Activated naive CD4-positive, alpha-beta T cell treated with anti-CD3 and anti-CD28 coated beads, Interleukin-2, amount 10 ng/mL, durations not matched to agents 7 days and 5 days (primary cell): ENCODE data around the gene B4GALNT4.
"Not testable (repeated sequence)": the region's sequence is repeated elsewhere in the genome, so short reads cannot be mapped to it uniquely, and the experiment has no call there.

ENCODE experiments used
- CTCF ChIA-PET: fragments of 350-600 bp; sonication (Branson Sonifier 250); formaldehyde crosslinking; loops from one replicate; lab custom pipeline; 2021; ENCODE audit warnings: antibody characterized with exemption; lab: Charles Lee
- DNase-seq: peaks from one replicate; pipeline ENCODE4 v3.0.0-alpha.2; 2020
- H3K27ac Mint-ChIP-seq: one replicate; pipeline ENCODE4 v1.8.0; 2021; ENCODE audit warnings: mild to moderate bottlenecking, moderate library complexity, mixed read lengths
- H3K27me3 Mint-ChIP-seq: one replicate; pipeline ENCODE4 v1.8.0; 2021; ENCODE audit warnings: mild to moderate bottlenecking, mixed read lengths
- H3K36me3 Mint-ChIP-seq: one replicate; pipeline ENCODE4 v1.8.0; 2021; ENCODE audit warnings: mixed read lengths
- H3K4me1 Mint-ChIP-seq: one replicate; pipeline ENCODE4 v1.8.0; 2021; ENCODE audit warnings: mixed read lengths
- H3K4me3 Mint-ChIP-seq: one replicate; pipeline ENCODE4 v1.8.0; 2021; ENCODE audit warnings: mild to moderate bottlenecking, moderate library complexity, mixed read lengths
- H3K9me3 Mint-ChIP-seq: one replicate; pipeline ENCODE4 v1.8.0; 2021; ENCODE audit warnings: mixed read lengths

The B4GALNT4 gene

DNA sequence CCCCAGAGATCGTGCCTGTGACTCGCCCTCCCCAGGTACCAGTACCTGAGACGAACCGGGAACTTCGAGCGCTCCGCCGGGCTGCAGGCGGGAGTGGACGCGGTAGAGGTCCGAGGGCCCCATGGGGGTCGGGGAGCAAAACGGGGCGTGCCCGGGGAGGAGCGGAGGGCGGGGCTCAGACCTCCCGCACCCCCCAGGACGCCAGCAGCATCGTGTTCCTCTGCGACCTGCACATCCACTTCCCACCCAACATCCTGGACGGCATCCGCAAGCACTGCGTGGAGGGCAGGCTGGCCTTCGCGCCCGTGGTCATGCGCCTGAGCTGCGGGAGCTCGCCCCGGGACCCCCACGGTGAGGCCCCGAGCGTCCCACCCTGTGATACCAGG, 10.8 kb downstream of the B4GALNT4 start:
- CTCF ChIA-PET = no interaction called here
- Mint-ChIP-seq H3K4me3 (no peak overlapping the region), H3K36me3 (no peaks in the 10 kb centered on the region), H3K27ac (no peak overlapping the region), H3K9me3 (peaks cover 2% of the 10 kb centered on the region), H3K27me3 (peaks cover 32% of the 10 kb centered on the region), H3K4me1 (peaks cover 4% of the 10 kb centered on the region)
- DNase-seq = no peak

DNA sequence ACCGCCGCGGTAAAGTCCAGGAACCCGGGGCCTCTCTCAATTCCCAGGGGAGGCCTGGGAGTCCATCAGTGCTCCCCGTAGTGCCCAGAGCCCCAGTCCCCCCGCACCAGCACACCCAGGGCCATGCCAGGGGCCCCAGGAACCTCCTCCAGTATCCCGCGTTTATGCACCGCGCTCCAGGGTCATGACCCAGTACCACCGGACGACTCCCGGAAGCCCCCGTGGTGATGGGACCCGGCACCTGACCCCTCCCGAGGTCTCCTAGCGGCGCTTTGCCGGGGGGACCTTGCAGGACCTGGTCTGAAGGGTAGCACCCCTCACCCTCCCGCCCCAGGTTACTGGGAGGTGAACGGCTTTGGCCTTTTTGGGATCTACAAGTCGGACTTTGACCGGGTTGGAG, 11.2 kb downstream of the B4GALNT4 start:
- DNase-seq = no peak
- peaks cover 32% of the 10 kb centered on the region for H3K27me3 Mint-ChIP-seq
- peaks cover 2% of the 10 kb centered on the region for H3K9me3 Mint-ChIP-seq
- H3K27ac Mint-ChIP-seq = no peak overlapping the region
- no peak overlapping the region for H3K4me3 Mint-ChIP-seq
- H3K4me1 Mint-ChIP-seq = peaks cover 4% of the 10 kb centered on the region
- CTCF ChIA-PET = no interaction called here
- no peaks in the 10 kb centered on the region for H3K36me3 Mint-ChIP-seq

DNA sequence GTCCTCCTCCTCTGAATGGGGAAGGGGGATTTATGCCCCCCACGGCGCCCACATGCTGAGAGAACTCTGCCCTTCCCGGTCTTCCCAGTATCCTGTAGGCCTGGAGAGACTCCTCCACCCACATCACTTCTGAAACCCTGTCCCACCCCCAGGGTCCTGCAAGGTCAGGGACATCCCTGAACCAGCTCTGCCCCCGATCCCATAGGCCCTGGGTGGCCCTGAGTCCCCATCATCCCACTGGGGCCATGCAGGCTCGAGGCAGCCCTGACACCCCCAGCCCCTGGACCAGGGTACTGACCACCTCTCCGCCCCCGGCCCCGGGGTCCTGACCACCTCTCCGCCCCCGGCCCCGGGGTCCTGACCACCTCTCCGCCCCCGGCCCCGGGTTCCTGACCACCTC, 11.7 kb downstream of the B4GALNT4 start:
- peaks cover 33% of the 10 kb centered on the region for H3K27me3 Mint-ChIP-seq
- H3K4me1 Mint-ChIP-seq = peaks cover 4% of the 10 kb centered on the region
- CTCF ChIA-PET = no interaction called here
- peaks cover 2% of the 10 kb centered on the region for H3K9me3 Mint-ChIP-seq
- no peak overlapping the region for H3K27ac Mint-ChIP-seq
- H3K36me3 Mint-ChIP-seq = no peaks in the 10 kb centered on the region
- no peak for DNase-seq
- H3K4me3 Mint-ChIP-seq = no peak overlapping the region

DNA sequence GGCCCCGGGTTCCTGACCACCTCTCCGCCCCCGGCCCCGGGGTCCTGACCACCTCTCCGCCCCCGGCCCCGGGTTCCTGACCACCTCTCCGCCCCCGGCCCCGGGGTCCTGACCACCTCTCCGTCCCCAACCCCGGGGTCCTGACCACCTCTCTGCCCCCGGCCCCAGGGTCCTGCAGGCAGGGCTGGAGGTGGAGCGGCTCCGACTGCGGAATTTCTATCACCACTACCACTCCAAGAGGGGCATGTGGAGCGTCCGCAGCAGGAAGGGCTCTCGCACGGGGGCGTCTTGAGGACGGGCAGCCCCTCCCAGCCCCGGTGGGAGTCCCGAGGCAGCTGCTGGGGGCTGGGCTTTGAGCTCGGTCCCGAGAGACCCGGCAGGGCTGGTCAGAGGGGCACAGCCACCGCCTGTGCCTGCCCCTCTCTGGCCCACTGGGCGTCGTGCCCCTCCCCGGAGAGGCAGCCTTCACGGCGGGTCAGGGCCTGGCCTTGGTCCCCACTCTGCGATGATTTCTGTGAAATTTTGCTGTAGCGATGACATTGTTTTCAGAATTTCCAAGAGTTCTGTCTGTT, 12.3 kb downstream of the B4GALNT4 start:
- H3K4me1 Mint-ChIP-seq = peaks cover 4% of the 10 kb centered on the region
- no peak overlapping the region for H3K4me3 Mint-ChIP-seq
- CTCF ChIA-PET = no interaction called here
- H3K27me3 Mint-ChIP-seq = peaks cover 35% of the 10 kb centered on the region
- H3K27ac Mint-ChIP-seq = no peak overlapping the region
- H3K9me3 Mint-ChIP-seq = peaks cover 3% of the 10 kb centered on the region
- H3K36me3 Mint-ChIP-seq = no peaks in the 10 kb centered on the region
- no peak for DNase-seq

DNA sequence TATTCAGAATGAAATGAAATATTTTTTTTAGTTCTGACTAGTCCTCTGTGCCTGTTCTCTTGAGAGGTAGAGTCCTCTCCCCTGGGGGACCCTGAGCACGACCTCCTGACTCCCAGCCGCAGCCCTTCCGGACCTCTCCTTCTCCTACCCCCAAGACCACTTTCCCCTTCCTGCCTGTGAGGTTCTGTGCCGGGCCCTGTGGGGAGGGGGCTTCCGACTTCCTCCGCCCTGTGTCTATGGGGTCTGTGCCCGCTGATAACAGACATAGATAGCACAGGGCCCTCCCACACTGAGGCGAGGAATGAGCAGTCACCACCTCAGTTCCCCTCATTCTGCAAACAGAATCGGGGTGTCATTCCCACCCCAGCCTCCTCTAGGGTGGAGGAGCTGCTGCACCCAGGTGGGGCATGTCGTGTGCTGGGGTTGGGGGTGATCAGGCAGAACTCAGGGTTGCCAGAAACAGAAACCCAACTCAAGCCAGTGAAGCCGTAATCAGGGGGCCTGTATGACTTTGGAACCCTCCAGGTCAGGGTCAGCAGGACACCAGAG, 12.9 kb downstream of the B4GALNT4 start:
- Mint-ChIP-seq H3K27me3 (peaks cover 35% of the 10 kb centered on the region), H3K36me3 (no peaks in the 10 kb centered on the region), H3K4me3 (no peak overlapping the region), H3K9me3 (peaks cover 6% of the 10 kb centered on the region), H3K4me1 (peaks cover 4% of the 10 kb centered on the region), H3K27ac (peak overlapping the region; percentile 42)
- CTCF ChIA-PET = no interaction called here
- DNase-seq = no peak

DNA sequence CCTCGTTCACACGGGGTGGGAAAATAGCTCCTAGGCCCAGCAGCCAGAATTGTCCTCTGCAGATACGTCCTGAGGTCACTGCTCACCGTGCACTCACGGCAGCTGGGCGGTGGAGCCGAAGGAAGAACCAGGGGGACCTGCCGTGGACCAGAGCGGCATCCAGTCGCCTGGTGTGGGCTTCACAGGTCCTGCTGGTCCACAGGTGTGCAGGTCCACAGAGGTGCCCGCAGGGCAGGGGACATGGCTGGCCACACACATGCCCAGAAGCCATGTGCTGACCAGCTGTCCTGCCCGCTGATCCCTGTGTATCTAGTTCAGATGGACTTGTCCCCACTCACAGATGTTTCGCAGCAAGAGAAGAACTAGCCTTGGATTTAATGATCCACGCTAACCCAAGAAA, 14.1 kb downstream of the B4GALNT4 start:
- H3K9me3 Mint-ChIP-seq = peaks cover 8% of the 10 kb centered on the region
- H3K27ac Mint-ChIP-seq = no peak overlapping the region
- peaks cover 35% of the 10 kb centered on the region for H3K27me3 Mint-ChIP-seq
- CTCF ChIA-PET = no interaction called here
- no peaks in the 10 kb centered on the region for H3K36me3 Mint-ChIP-seq
- DNase-seq = no peak
- peaks cover 4% of the 10 kb centered on the region for H3K4me1 Mint-ChIP-seq
- no peak overlapping the region for H3K4me3 Mint-ChIP-seq

DNA sequence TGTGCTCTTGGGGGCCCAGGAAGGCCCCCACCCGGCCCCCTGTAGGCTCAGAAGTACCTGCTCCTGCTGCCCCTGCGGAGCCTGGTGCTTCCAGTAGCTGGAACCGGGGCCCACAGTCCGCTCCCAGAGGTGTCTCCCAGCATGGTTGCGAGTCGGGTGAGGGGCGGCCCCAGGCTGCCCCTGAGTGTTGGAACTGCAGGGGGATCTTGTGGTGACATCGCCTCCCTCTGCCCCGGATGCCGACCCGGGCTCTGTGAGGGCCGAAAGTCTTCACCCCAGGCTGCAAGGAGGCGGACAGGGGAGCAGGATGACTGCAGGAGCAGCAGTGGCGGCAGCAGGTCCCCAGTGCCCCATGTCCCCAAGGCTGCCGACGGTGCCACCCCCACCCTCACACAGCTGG, 15.2 kb downstream of the B4GALNT4 start:
- H3K36me3 Mint-ChIP-seq = no peaks in the 10 kb centered on the region
- no peak overlapping the region for H3K4me3 Mint-ChIP-seq
- DNase-seq = no peak
- peaks cover 4% of the 10 kb centered on the region for H3K4me1 Mint-ChIP-seq
- peaks cover 8% of the 10 kb centered on the region for H3K9me3 Mint-ChIP-seq
- CTCF ChIA-PET = no interaction called here
- no peak overlapping the region for H3K27ac Mint-ChIP-seq
- H3K27me3 Mint-ChIP-seq = peaks cover 33% of the 10 kb centered on the region

DNA sequence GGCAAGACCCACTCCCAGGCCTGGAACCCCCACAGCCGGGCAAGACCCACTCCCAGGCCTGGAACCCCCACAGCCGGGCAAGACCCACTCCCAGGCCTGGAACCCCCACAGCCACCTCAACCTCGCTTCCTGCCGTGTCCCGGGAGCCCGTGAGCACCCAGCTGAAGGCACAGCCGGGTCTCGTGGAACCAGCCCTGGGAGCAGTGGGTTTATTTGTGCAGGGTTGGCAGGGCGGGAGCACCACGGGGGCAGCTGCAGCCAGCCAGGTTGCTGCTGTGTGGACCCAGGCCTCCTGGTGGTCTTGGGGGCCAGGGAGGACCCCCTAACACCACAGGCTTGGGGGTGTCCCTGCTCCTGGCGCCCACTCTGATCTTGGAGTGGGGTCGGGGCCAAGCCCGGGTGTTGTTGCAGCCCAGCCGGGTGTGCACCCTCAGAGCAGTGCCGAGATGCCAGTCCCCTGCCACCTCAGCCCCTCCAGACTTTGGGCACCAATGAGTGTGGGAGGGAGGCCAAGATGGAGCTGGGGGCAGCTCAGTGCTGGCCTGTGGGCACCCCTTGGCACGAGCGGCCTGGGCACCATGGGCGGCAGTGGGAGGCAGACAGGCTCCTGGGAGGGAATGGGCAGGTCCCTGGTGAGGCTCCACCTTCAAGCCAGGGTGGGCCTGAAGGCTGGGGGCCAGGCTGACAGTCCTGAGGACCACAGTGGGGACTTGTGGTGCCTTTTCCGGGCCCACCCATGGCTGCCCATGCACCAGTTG, 16.5 kb downstream of the B4GALNT4 start:
- H3K27ac Mint-ChIP-seq = no peak overlapping the region
- no peaks in the 10 kb centered on the region for H3K36me3 Mint-ChIP-seq
- no peak overlapping the region for H3K4me3 Mint-ChIP-seq
- peaks cover 4% of the 10 kb centered on the region for H3K4me1 Mint-ChIP-seq
- no peak for DNase-seq
- CTCF ChIA-PET = no interaction called here
- peaks cover 8% of the 10 kb centered on the region for H3K9me3 Mint-ChIP-seq
- peaks cover 33% of the 10 kb centered on the region for H3K27me3 Mint-ChIP-seq

DNA sequence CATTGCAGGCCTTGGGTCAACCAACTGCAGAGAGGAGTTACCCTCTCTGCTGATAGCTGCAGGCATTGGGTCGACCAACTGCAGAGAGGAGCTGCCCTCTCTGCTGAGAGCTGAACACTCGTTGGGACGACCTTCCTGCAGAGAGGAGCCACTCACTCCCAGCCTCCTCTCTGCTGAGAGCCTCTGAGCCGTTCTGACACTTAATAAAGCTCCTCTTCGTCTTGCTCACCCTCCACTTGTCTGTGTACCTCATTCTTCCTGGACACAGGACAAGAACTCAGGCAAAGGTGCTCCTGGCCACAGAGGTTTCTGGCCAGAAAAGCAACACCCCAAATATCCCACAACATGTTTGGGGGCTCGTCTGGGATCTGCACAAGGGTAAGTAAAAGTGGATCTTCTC, 17.2 kb downstream of the B4GALNT4 start:
- Mint-ChIP-seq H3K27me3 (peaks cover 33% of the 10 kb centered on the region), H3K4me3 (no peak overlapping the region), H3K27ac (no peak overlapping the region), H3K4me1 (peaks cover 4% of the 10 kb centered on the region), H3K36me3 (no peaks in the 10 kb centered on the region), H3K9me3 (peaks cover 8% of the 10 kb centered on the region)
- DNase-seq = no peak
- CTCF ChIA-PET = no interaction called here

DNA sequence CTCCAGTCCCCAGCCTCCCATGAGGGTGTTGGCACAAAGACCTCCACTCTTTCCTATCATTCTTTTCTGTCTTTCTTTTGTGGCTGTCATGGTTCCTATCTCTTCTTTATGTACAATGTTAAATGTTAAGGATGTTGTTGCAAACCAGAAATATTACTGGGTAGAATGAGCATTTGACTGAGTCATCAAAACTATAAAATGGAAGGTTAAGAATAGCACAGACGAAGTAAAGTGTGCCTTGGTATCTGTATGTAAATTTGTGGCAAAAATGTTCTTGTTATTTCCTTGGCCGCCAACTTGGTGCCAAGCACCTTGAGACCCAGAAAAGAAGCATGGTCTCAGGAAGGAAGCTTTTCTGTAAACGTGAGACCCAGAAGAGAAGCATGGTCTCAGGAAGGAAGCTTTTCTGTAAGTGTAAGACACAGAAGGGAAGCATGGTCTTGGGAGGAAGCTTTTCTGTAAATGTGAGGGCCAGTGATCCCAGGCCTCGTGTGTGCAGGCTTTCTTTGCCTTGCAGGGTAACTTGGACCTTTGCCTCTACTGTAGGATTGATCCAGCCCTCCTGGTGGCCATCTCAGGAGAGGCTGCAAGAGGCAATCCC, 18.0 kb downstream of the B4GALNT4 start:
- no peak for DNase-seq
- Mint-ChIP-seq H3K4me1 (no peaks in the 10 kb centered on the region), H3K36me3 (no peaks in the 10 kb centered on the region), H3K4me3 (no peak overlapping the region), H3K27ac (no peak overlapping the region), H3K27me3 (peaks cover 28% of the 10 kb centered on the region), H3K9me3 (peaks cover 8% of the 10 kb centered on the region)
- CTCF ChIA-PET = interaction anchor here (0.9 kb wide), 1 partner anchor 10 kb away, joined by 3 read pairs; no protein-coding TSS in a partner anchor

DNA sequence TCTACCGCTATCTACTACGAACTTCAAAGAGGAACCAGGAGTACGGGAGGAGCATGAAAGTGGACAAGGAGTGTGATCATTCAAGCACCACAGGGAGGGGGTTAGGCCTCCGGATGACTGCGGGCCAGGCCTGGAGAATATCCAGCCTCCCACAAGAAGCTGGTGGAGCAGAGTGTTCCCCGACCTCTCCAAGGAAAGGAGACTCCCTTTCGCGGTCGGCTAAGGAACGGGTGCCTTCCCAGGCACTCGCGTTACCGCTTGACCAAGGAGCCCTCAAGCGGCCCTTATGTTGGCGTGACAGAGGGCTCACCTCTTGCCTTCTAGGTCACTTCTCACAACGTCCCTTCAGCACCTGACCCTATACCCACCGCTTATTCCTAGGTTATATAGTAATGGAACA, 20.1 kb downstream of the B4GALNT4 start:
- CTCF ChIA-PET, DNase-seq: not testable (repeated sequence)

DNA sequence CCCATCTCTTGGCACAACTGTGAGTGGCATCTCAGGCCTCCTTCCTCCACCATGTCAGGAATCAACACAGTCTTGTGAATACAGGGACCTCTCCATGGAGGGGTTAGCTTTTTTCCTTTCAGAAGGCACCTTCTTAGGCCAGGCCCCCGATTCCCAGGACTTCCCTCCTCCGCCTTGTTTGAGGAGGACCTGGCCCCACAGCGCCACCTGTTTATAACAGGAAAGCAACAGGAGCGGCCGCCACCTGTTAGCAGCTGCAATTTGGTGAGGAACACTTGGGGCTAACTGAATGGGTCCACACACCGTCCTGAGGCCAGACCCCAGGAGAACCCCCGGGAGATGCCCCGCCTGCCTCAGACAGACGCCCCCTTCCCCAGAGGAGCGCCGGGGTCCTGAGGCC, 20.9 kb downstream of the B4GALNT4 start:
- Mint-ChIP-seq H3K4me1 (no peaks in the 10 kb centered on the region), H3K36me3 (no peaks in the 10 kb centered on the region), H3K27ac (no peak overlapping the region), H3K27me3 (peaks cover 18% of the 10 kb centered on the region), H3K9me3 (peaks cover 7% of the 10 kb centered on the region), H3K4me3 (no peak overlapping the region)
- CTCF ChIA-PET = interaction anchor here (1.0 kb wide), 1 partner anchor 86 kb away, joined by 3 read pairs; no protein-coding TSS in a partner anchor
- DNase-seq = no peak

More for the DNA sequence above, 20.1 kb downstream of the B4GALNT4 start:
- H3K4me1 Mint-ChIP-seq, H3K4me3 Mint-ChIP-seq, H3K9me3 Mint-ChIP-seq, H3K27ac Mint-ChIP-seq, H3K36me3 Mint-ChIP-seq: not testable (repeated sequence)
- H3K27me3 Mint-ChIP-seq = peaks cover 18% of the 10 kb centered on the region

DNA sequence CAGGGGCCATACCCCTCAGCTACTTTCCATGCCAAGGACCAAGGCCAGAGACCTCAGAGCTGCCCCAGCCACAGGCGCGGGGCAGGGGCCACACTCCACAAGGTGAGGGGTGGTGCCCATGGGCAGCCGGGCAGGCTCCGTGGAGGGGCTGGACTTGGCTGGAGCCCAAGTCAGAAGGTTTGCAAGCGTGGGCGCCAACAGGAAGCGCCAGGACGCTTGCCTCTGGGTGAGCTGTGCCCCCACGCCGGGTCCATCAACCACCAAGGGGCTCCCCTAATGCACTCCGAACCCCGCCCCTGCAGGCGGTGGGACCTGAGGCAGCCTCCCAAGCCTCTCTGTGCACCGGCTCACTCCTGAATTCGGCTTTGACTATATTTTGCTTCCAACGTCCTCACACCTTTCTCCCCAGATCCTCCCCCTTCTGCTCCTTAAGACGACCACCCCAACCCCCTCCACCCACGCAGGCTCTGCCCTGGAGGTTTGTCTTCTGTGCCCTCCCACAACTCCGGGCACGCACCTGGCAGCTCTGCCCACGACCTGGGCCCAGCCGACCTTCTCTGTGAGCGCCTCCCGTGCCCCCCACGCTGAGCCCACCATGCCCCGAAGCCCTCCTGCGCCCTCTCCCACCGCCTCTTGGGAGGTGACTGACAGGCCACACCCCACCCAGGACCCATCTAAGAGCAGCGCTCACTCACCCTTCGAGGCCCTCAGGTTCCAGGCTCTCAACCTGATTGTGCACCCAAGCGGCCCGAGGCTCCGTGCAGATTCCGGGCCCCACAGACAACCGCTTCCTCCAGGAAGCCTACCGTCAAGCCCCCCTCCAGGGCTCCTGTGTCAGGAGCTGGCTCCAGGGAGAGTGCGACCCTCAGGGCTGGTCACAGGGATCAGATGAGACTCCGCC, 22.1 kb downstream of the B4GALNT4 start:
- CTCF ChIA-PET = no interaction called here
- H3K36me3 Mint-ChIP-seq = no peaks in the 10 kb centered on the region
- DNase-seq = no peak
- no peak overlapping the region for H3K27ac Mint-ChIP-seq
- no peak overlapping the region for H3K4me3 Mint-ChIP-seq
- H3K4me1 Mint-ChIP-seq = no peaks in the 10 kb centered on the region
- peaks cover 7% of the 10 kb centered on the region for H3K9me3 Mint-ChIP-seq
- H3K27me3 Mint-ChIP-seq = peaks cover 19% of the 10 kb centered on the region
